ENCODE data around the gene CCDC30. TPM values are rescaled to one million over a fixed set of nuclear protein-coding genes. Genes with fewer than 3 reads are reported as not detected.
"Not testable (repeated sequence)": the region's sequence is repeated elsewhere in the genome, so short reads cannot be mapped to it uniquely, and the experiment has no call there.

Gene CCDC30
- total RNA-seq, 4 donors from 2014 or later, result 2.7 to 13.3 (median 7.1) TPM

DNA sequence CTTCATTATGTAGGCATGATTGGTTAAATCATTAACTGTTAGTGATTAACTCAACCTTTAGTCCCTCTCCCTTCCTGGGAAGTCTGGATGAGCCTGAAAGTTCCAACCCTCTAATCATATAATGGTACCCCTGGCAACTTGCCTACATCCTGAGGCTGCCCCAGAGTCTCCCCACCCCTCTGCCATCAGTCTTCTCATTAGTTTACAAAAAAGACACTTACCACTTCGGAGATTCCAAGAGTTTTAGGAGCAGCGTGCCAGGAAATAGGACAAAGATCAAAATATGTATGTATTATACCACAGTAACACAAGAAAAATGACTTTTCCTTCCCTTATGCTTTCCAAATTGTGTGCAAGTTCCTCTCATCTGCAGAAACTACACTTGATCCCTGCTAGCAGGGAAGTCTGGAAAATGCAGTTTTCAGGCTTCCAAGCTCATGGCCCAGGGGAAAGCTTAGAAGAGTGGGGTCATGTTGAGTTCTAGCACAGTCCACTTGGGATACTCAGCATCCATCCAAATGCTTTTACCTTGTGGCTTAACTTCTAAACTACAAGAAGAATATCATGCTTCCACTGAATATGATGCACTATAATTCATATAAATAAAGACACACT lies 130.5 kb downstream of the CCDC30 start:
- 34 to 63% methylated on average over 2 of the region's 2 CpGs for WGBS, 2 donors
- no peaks in the 10 kb centered on the region for H3K27me3 ChIP-seq
- H3K9me3 ChIP-seq, result no peaks in the 10 kb centered on the region
- no peaks in the 10 kb centered on the region for H3K4me1 ChIP-seq
- H3K36me3 ChIP-seq, result peaks cover 0 to 30% (median 0%) of the 10 kb centered on the region in 3 donors
- TF ChIP-seq, protein P1, sequence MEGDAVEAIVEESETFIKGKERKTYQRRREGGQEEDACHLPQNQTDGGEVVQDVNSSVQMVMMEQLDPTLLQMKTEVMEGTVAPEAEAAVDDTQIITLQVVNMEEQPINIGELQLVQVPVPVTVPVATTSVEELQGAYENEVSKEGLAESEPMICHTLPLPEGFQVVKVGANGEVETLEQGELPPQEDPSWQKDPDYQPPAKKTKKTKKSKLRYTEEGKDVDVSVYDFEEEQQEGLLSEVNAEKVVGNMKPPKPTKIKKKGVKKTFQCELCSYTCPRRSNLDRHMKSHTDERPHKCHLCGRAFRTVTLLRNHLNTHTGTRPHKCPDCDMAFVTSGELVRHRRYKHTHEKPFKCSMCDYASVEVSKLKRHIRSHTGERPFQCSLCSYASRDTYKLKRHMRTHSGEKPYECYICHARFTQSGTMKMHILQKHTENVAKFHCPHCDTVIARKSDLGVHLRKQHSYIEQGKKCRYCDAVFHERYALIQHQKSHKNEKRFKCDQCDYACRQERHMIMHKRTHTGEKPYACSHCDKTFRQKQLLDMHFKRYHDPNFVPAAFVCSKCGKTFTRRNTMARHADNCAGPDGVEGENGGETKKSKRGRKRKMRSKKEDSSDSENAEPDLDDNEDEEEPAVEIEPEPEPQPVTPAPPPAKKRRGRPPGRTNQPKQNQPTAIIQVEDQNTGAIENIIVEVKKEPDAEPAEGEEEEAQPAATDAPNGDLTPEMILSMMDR (IDR thresholded peaks at IDR 0.05), result no peak
- TF ChIP-seq POLR2A (IDR thresholded peaks at IDR 0.05), result no peak
- no peak for TF ChIP-seq EP300 (IDR thresholded peaks at IDR 0.05)
- no peak overlapping the region for H3K4me3 ChIP-seq
- H3K27ac ChIP-seq, result no peak overlapping the region
- DNase-seq (ENCODE audit: low spot score in 2 of 2), result no peak

DNA sequence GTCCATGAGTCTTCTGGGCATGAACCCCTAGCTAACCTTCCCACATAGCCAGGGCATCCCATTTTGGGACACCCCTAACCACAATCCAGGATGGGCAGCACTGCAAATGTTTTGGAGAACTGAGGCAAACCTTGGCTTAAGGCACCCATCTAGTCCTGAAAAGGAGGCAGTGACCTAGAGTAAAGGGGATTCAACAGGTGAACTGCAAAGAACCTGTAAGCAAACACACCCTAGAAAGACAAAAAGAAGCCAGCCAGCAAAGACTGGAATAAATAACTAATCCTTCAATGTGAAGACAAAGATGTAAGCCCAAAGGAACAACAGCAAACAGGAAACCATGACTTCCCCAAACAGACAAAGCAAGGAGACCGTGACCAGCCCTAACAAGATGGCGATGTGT lies 138.4 kb downstream of the CCDC30 start:
- no peaks in the 10 kb centered on the region for H3K27me3 ChIP-seq
- DNase-seq (ENCODE audit: low spot score in 2 of 2), result no peak
- WGBS, 2 donors, result 93 to 94% methylated on average over 2 of the region's 2 CpGs
- H3K9me3 ChIP-seq, result peaks cover 0 to 4% (median 0%) of the 10 kb centered on the region in 4 donors
- TF ChIP-seq, protein P1 (IDR thresholded peaks at IDR 0.05), result no peak
- TF ChIP-seq EP300 (IDR thresholded peaks at IDR 0.05), result no peak
- TF ChIP-seq POLR2A (IDR thresholded peaks at IDR 0.05), result no peak
- H3K4me1 ChIP-seq, result no peaks in the 10 kb centered on the region
- H3K4me3 ChIP-seq, result no peak overlapping the region
- no peak overlapping the region for H3K27ac ChIP-seq
- H3K36me3 ChIP-seq, result no peaks in the 10 kb centered on the region

DNA sequence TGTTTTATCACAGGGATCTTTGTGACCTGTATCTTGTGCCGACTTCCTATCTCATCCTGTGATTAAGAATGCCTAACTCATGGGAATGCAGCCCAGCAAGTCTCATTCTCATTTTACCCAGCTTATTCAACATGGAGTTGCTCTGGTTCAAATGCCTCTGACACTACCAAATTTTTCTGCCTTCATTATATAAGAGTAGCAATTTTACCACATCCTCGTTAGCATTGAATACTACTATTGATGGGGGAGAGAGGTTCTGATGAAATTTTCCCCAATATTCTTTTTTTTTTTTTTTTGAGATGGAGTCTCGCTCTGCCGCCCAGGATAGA lies 150.7 kb downstream of the CCDC30 start:
- TF ChIP-seq EP300 (IDR thresholded peaks at IDR 0.05) (no peak), POLR2A (IDR thresholded peaks at IDR 0.05) (no peak)
- TF ChIP-seq, protein P1 (IDR thresholded peaks at IDR 0.05), result no peak
- H3K4me3 ChIP-seq, result no peak overlapping the region
- H3K27ac ChIP-seq, result no peak overlapping the region
- peaks cover 0 to 16% (median 0%) of the 10 kb centered on the region in 3 donors for H3K36me3 ChIP-seq
- DNase-seq (ENCODE audit: low spot score in 2 of 2), result no peak
- 73 to 83% methylated on average over 4 of the region's 4 CpGs for WGBS, 2 donors
- H3K9me3 ChIP-seq, result no peaks in the 10 kb centered on the region
- no peaks in the 10 kb centered on the region for H3K4me1 ChIP-seq
- H3K27me3 ChIP-seq, result no peaks in the 10 kb centered on the region

DNA sequence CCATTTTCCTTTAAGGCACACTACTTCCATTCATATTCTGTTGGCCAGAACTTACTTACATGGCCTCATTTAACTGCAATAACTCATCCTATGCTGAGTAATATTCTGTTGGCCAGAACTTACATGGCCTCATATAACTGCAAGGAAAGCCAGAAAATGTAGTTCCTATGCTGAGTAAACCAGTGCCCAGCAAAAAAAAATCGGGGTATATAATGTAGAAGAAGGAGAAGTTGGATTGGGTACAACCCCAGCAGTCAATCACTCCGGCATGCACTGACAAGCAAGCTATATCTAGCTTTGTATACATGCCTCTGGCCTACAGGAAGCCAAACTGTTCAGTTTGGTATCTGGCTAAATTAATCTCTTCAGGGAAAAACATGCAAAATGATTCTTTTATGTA lies 155.8 kb downstream of the CCDC30 start:
- Histone ChIP-seq H3K4me3 (no peak overlapping the region), H3K36me3 (peaks cover 0 to 6% (median 0%) of the 10 kb centered on the region in 3 donors), H3K9me3 (no peaks in the 10 kb centered on the region), H3K27me3 (no peaks in the 10 kb centered on the region), H3K4me1 (no peaks in the 10 kb centered on the region), H3K27ac (no peak overlapping the region)
- TF ChIP-seq EP300 (IDR thresholded peaks at IDR 0.05), result no peak
- TF ChIP-seq, protein P1 (IDR thresholded peaks at IDR 0.05), result no peak
- TF ChIP-seq POLR2A (IDR thresholded peaks at IDR 0.05), result no peak
- no peak for DNase-seq (ENCODE audit: low spot score in 2 of 2)
- 74 to 79% methylated on average over 2 of the region's 2 CpGs for WGBS, 2 donors

DNA sequence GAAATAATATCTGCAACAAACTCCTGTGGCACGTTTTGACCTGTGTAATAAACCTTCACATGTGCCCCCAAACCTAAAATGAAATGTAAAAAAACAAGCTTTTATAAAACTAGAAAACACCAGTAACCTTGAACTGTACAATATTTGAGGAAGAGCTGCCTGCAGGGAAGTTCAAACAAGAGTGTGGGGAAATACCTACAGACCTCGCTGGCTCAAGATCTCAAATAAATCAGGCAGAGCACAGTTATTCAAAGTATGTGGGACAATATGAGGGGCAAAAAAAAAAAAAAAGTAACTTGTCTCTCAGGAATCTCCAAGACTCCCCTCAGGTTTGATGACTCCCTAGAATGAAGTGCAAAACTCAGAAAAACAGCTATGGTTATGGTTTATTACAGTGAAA lies 157.2 kb downstream of the CCDC30 start:
- no peak overlapping the region for H3K27ac ChIP-seq
- peaks cover 0 to 4% (median 0%) of the 10 kb centered on the region in 4 donors for H3K9me3 ChIP-seq
- no peaks in the 10 kb centered on the region for H3K27me3 ChIP-seq
- H3K36me3 ChIP-seq, result peaks cover 0 to 6% (median 0%) of the 10 kb centered on the region in 3 donors
- TF ChIP-seq EP300 (IDR thresholded peaks at IDR 0.05), result no peak
- TF ChIP-seq, protein P1 (IDR thresholded peaks at IDR 0.05), result no peak
- no peak for TF ChIP-seq POLR2A (IDR thresholded peaks at IDR 0.05)
- WGBS, 2 donors, result 45 to 51% methylated on average over 2 of the region's 2 CpGs
- no peak for DNase-seq (ENCODE audit: low spot score in 2 of 2)
- H3K4me1 ChIP-seq, result no peaks in the 10 kb centered on the region
- no peak overlapping the region for H3K4me3 ChIP-seq

DNA sequence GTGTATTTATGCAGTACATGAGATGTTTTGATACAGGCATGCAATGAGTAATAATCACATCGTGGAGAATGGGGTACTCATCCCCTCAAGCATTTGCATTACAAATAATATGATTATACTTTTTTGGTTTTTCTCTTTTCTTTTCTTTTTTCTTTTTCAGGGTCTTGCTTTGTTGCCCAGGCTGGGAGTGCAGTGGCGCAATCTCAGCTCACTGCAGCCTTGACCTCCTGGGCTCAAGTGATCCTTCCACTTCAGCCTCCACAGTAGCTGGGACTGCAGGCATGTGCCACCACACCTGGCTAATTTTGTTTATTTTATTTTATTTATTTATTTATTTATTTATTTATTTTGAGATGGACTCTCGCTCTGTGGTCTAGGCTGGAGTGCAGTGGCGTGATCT lies 158.1 kb downstream of the CCDC30 start:
- H3K36me3 ChIP-seq; H3K4me1 ChIP-seq; H3K9me3 ChIP-seq; DNase-seq (ENCODE audit: low spot score in 2 of 2); H3K27ac ChIP-seq; H3K27me3 ChIP-seq; H3K4me3 ChIP-seq: not testable (repeated sequence)
- 93 to 95% methylated on average over 4 of the region's 4 CpGs for WGBS, 2 donors

DNA sequence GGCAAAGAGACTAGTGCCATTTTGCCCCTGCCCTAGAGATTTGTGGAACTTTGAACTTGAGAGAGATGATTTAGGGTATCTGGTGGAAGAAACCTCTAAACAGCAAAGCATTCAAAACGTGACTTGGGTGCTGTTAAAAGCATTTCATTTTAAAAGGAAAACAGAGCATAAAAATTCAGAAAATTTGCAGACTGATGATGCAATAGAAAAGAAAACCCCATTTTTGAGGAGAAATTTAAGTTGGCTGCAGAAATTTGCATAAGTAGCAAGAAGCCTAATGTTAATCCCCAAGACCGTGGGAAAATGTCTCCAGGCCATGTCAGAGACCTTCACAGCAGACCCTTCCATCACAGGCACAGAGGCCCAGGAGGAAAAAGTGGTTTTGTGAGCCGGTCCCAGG lies 164.1 kb downstream of the CCDC30 start:
- not testable (repeated sequence) for H3K27ac ChIP-seq; H3K4me3 ChIP-seq; DNase-seq (ENCODE audit: low spot score in 2 of 2); H3K27me3 ChIP-seq; H3K4me1 ChIP-seq; H3K9me3 ChIP-seq
- peaks cover 0 to 26% (median 0%) of the 10 kb centered on the region in 3 donors for H3K36me3 ChIP-seq
- WGBS, 2 donors, result 82 to 87% methylated on average over 3 of the region's 3 CpGs
